Stomach smooth muscle (tissue), 2 donors: ENCODE measurements around the gene C19orf81.

Source experiments
- H3K27ac ChIP-seq: one replicate; pipeline ENCODE4 v1.7.0; 2013; ENCODE audit warnings: mild to moderate bottlenecking, low read length, inconsistent platforms
- H3K27me3 ChIP-seq, 2 donors: one replicate each; pipeline ENCODE4 v1.7.0; 2013; ENCODE audit warnings: low read length in 2 of 2; ENCODE audit not compliant: insufficient read depth in 2 of 2, control insufficient read depth in 1 of 2
- H3K36me3 ChIP-seq, 2 donors: one replicate each; pipeline ENCODE4 v1.7.0; 2013; ENCODE audit warnings: low read length in 2 of 2; ENCODE audit not compliant: control insufficient read depth in 2 of 2, insufficient read depth in 2 of 2
- H3K4me1 ChIP-seq: one replicate; pipeline ENCODE4 v1.7.0; 2013; ENCODE audit warnings: low read length; ENCODE audit not compliant: control insufficient read depth, insufficient read depth
- H3K4me3 ChIP-seq, 2 donors: one replicate each; pipeline ENCODE4 v1.7.0; 2013; ENCODE audit warnings: low read length in 2 of 2
- H3K9ac ChIP-seq, 2 donors: one replicate each; pipeline ENCODE4 v1.7.0; 2013; ENCODE audit warnings: low read length in 2 of 2, mild to moderate bottlenecking in 1 of 2
- H3K9me3 ChIP-seq, 2 donors: one replicate each; pipeline ENCODE4 v1.7.0; 2013; ENCODE audit warnings: low read length in 2 of 2; ENCODE audit not compliant: control insufficient read depth in 2 of 2
- donor health status: healthy.
- donor health status: Pancreatic carcinoma.

C19orf81 gene

DNA sequence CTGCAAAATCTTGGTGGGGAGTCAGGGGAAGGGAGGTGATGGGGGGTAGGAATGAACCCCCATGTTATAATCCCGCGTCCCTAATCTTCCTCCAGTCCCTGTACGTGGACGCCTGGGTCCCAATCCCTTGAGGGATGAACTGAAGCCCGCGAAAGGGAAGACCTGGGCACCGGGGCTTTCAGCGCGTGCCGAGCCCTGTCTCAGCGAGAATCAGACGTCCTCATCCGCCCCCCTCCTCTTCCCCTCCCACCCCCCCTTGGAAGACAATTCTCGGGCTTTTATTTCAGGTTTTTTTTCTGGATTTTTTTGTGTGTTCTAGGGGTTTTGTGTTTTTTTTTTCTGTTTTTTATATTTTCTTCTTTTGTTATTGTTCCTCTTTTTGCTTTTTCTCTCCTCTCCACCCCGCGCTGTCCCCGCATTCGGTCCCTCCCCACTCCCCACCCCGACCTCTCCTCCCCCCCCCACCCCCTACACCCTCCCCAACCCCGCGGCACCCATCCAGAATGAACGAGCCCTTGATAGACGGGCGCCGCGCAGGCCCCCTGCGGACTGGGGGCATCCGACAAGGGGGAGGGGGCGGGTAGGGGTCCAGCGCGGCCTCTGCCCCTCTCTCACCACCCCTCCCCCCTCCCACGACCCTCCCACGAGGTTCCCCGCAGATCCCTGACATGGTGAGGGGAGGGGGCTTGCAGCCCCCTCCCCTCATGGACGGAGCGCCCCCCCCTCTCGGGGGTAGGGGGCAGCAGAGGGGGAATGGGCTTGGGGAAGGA lies 10.3 kb downstream of the C19orf81 start:
- Histone ChIP-seq H3K4me1 (peaks cover 5% of the 10 kb centered on the region), H3K9me3 (peaks cover 3 to 8% of the 10 kb centered on the region in 2 donors), H3K27me3 (peaks cover 40 to 47% of the 10 kb centered on the region in 2 donors), H3K36me3 (no peaks in the 10 kb centered on the region), H3K27ac (no peak overlapping the region), H3K9ac (no peak overlapping the region), H3K4me3 (no peak overlapping the region)

DNA sequence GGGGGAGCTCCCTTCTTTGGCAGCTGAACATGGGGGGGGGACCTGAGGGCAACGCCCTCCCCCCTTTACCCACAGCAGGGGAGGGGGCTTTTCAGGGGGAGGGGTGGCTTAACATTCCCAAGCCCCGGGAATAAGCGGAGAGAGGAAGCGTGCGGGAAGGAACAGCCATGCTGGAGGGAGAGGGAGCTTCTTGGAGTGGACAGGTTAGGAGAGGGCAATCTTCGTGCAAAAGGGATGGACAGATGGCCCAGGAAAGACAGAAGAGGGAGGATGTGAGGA lies 10.8 kb downstream of the C19orf81 start:
- Histone ChIP-seq H3K9me3 (peaks cover 3 to 4% of the 10 kb centered on the region in 2 donors), H3K4me1 (peaks cover 5% of the 10 kb centered on the region), H3K9ac (no peak overlapping the region), H3K4me3 (no peak overlapping the region), H3K27ac (no peak overlapping the region), H3K27me3 (peaks cover 40 to 43% of the 10 kb centered on the region in 2 donors), H3K36me3 (no peaks in the 10 kb centered on the region)

- Histone ChIP-seq H3K4me1 (peaks cover 5% of the 10 kb centered on the region), H3K27me3 (peaks cover 39 to 40% of the 10 kb centered on the region in 2 donors), H3K36me3 (no peaks in the 10 kb centered on the region), H3K27ac (no peak overlapping the region), H3K4me3 (no peak overlapping the region), H3K9me3 (no peaks in the 10 kb centered on the region), H3K9ac (no peak overlapping the region)
Observed at GRCh38 chr19:50661023-50661422, 11.8 kb downstream of the C19orf81 start.

DNA sequence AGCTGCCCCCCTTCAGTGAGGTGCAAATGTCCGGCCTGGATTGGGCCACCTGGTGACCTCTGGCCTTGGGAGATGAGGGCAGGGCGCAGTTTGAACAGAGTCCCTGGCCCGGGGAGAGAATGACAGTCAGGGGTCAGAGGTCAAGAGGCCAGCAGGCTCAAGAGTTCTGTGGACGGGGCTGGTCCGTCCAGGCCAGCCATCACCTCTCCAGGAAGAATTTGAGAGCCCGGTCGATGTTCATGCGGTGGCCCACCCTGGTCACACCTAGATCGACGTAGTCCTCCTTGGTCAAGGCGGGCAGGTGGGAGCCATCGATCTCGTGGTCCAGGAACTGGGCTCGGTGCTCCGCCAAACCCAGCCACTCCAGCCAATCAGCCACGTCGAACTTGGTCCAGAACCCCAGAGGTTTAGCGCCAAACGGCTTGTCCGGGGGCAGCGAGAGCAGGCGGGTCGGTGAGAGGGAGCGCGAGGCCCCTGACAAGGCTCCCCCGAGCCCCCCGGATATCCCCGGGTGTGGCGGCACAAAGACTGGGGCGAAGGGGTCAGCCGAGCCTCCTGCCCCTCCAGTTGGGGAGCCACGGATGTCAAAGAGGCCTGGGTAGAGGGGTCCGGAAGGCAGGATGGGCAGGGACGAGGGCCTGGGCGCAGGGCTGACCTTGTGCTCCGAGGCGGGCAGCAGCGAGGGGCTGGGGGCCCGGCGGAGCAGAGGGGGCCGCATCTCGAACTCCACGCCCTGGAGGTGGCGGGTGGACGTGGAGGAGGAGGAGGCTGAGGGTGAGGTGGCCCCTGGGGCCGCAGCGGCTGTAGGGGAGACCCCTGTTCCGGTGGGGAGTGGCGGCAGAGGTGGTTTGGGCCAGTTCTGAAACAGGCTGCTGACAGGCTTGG lies 12.8 kb downstream of the C19orf81 start:
- no peak overlapping the region for H3K4me3 ChIP-seq

DNA sequence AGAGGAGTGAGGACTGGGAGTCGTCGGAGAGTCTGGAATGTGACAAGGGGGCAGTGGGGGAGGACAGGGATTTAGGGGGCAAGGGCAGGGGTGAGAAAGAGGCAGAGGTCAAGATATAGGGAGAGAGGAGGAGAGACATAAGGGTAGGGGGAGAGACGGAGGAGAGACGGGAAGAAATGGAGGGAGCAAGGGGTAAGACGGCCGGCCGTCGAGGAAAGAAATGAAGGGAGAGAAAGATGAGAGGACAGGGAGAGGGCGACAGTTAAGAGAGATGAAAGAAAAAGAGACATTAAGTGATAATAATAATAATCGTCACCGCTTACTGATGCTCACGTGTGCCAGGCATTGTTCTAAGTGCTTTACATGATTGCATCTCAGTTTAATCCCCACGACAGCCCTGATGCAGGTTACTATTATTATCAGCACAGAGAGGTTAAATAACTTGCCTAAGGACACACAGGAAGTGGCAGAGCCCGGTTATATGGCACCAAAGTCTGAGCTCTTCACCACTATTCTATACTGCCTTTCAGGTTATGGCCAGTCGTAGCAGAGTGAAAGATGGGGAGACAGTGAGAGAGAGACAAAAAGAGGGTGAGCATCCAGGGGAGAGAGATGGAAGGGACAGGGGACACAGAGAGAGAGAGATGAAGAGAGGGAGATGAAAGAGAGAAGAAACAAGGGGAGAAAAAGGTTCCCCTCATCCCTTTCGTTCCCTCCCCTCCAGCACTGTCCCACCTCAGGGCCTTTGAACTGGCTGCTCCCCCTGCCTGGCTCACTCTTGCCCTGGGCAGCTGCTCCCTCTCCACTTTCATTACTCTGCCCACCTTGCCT lies 13.6 kb downstream of the C19orf81 start:
- no peaks in the 10 kb centered on the region for H3K36me3 ChIP-seq
- no peak overlapping the region for H3K9ac ChIP-seq
- H3K9me3 ChIP-seq: no peaks in the 10 kb centered on the region
- peaks cover 36 to 59% of the 10 kb centered on the region in 2 donors for H3K27me3 ChIP-seq
- H3K27ac ChIP-seq: no peak overlapping the region
- no peak overlapping the region for H3K4me3 ChIP-seq
- peaks cover 5% of the 10 kb centered on the region for H3K4me1 ChIP-seq

More for the DNA sequence above, 12.8 kb downstream of the C19orf81 start:
- no peak overlapping the region for H3K9ac ChIP-seq
- no peaks in the 10 kb centered on the region for H3K9me3 ChIP-seq
- no peak overlapping the region for H3K27ac ChIP-seq
- H3K4me1 ChIP-seq: peaks cover 5% of the 10 kb centered on the region
- H3K36me3 ChIP-seq: no peaks in the 10 kb centered on the region
- peaks cover 41 to 50% of the 10 kb centered on the region in 2 donors for H3K27me3 ChIP-seq

DNA sequence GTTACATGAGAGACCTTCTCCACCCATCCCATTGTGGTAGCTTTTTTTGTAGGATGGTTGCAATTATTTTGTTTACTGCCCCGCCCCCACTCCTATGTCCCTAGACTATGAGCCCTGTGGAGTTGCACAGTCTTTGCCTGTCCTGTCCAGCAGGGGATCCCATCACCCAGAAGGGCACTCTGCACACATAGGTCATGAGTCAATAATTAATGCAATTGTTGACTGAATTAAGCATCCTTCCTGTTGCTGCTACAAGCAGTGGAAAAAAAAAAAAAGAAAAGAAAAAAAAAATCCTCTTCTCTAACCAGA lies 14.2 kb downstream of the C19orf81 start:
- no peak overlapping the region for H3K27ac ChIP-seq
- H3K9ac ChIP-seq: no peak overlapping the region
- H3K27me3 ChIP-seq: peaks cover 34 to 61% of the 10 kb centered on the region in 2 donors

GRCh38 chr19:50664204-50664603 lies 15.0 kb downstream of the C19orf81 start:
- H3K9me3 ChIP-seq: no peaks in the 10 kb centered on the region
- peaks cover under 1% of the 10 kb centered on the region for H3K4me1 ChIP-seq
- no peak overlapping the region for H3K27ac ChIP-seq
- no peaks in the 10 kb centered on the region for H3K36me3 ChIP-seq
- H3K4me3 ChIP-seq: no peak overlapping the region
- peaks cover 31 to 59% of the 10 kb centered on the region in 2 donors for H3K27me3 ChIP-seq
- H3K9ac ChIP-seq: no peak overlapping the region

More for the DNA sequence above, 14.2 kb downstream of the C19orf81 start:
- Histone ChIP-seq H3K36me3 (no peaks in the 10 kb centered on the region), H3K4me1 (peaks cover 5% of the 10 kb centered on the region), H3K9me3 (no peaks in the 10 kb centered on the region), H3K4me3 (no peak overlapping the region)

DNA sequence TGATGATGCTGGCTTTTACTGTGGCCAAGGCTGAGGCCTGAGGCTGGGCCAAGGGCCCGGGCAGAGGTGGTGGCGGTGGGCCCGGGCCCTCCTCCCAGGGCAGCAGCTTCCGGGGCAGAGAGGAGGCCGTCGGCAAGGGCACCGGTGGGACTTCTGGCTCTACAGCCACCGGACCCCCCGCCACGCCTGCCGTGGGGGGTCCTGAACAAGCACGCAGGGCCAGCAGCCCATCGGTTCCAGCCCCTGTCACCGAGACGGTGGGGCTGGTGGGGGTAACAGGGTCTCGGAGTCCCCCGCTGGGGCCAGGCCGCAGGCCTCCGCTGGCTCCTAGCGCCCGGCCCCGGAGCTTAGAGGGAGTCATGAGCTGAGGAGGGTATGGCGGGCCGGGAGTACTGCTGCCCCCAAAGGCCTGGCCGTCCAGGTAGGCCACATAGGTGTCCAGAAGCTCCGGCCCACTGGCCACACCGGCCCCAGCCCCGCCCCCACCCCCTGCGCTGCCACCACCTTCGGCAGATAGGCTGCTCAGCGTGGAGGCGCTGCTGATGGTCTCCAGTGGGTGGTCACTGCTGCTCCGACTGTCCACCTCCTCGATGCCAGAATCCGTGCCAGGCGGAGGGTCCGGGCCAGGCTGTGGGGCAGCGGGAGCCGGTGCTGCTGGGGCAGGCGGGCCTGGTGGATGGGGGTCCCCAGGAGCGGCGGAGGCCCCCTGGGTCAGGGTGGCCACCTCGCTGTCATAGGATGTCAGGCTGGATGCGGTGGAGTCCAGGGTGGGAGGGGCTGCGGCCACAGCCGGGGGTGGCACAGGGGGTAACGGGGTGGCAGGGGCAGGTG lies 17.3 kb downstream of the C19orf81 start:
- Histone ChIP-seq H3K9ac (no peak overlapping the region), H3K9me3 (no peaks in the 10 kb centered on the region), H3K4me3 (no peak overlapping the region), H3K36me3 (no peaks in the 10 kb centered on the region), H3K4me1 (no peaks in the 10 kb centered on the region), H3K27ac (no peak overlapping the region), H3K27me3 (peaks cover 33 to 61% of the 10 kb centered on the region in 2 donors)

GRCh38 chr19:50667177-50667758 lies 18.0 kb downstream of the C19orf81 start:
- H3K4me3 ChIP-seq: no peak overlapping the region
- H3K27me3 ChIP-seq: peaks cover 36 to 62% of the 10 kb centered on the region in 2 donors
- no peaks in the 10 kb centered on the region for H3K4me1 ChIP-seq

More at GRCh38 chr19:50667177-50667758, 18.0 kb downstream of the C19orf81 start:
- Histone ChIP-seq H3K9ac (no peak overlapping the region), H3K9me3 (no peaks in the 10 kb centered on the region), H3K27ac (no peak overlapping the region), H3K36me3 (no peaks in the 10 kb centered on the region)
